GM21786 (cell line): ENCODE results near the gene DBNDD1.
A peak's percentile ranks its signal among the peaks of the same experiment; 100 is the strongest.
"Not testable (repeated sequence)": the region's sequence is repeated elsewhere in the genome, so short reads cannot be mapped to it uniquely, and the experiment has no call there.

Experiments used
- ATAC-seq: cut with Tn5 transposase; IDR thresholded peaks from one replicate; pipeline ENCODE4 v1.9.1; 2021; ENCODE audit not compliant: unreplicated experiment

DBNDD1 gene

DNA sequence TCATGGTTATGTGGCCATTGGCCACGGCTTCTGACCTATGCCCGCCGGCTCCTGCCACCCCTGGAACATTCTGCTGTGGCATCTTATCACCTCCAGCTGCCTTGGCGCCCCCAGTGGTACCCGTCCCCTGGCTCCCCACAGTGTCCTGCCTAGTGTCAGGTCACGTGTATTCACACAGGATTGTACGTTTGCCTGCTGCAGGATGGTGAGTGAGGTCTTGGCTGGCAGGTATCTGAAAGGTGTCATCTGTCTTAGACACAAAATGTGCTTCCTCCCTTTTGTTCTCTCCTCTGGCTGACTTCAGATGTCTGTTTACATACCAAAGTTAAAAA lies 24.9 kb downstream of the DBNDD1 start:
- no peak for ATAC-seq

DNA sequence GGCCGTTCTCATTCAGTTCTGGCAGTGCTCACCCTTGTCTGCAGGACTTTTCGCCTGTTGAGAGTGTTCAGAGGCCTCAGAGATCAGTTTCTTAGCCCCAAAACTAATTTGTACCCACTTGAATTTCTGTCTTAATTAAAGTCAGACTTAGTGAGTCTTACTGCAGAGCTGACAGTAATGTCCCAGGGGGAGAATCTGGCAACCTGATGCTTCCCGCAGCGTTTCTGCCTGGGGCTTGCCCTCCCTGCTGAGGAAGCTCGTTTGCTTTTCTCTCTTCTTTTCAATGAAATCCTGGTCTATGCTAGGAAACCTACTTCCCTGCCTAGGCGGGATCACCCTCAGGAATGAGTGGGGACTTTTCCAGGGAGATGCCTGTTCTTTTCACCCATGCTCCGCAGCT lies 25.3 kb downstream of the DBNDD1 start:
- no peak for ATAC-seq

DNA sequence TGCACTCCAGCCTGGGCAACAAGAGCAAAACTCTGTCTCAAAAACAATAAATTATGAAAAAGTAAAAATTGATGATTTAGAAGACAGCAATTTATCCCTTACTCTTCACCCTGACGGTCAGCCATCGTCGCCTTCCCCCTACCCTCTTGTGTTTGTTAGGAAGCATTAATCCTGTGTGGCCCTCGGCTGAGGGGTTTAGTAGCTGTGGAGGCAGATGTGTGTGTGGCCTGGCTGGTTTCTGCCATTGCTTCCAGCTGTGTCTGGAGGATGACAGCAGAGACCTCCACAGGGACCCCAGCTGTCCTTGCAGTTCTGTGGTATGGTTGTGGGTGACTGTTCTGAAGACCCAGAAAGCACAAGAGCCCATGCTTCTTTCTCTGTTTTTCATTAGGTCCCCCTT lies 25.9 kb downstream of the DBNDD1 start:
- no peak for ATAC-seq

DNA sequence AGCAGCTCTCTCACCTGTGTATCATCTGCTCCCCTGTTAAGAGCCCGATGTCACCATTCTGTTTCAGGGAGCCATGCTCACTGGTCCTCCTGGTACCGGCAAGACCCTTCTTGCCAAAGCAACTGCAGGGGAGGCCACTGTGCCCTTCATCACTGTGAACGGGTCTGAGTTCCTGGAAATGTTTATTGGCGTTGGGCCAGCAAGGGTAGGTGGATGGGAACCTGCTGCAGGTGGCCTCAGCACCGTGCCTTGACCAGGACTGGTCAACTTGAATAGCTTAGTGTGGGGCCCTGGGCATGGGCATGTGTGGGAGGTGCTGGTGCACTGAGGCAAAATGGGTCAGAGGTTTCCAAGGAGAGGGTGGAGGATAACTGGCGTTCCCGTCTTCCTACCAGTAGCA lies 28.5 kb downstream of the DBNDD1 start:
- no peak for ATAC-seq

DNA sequence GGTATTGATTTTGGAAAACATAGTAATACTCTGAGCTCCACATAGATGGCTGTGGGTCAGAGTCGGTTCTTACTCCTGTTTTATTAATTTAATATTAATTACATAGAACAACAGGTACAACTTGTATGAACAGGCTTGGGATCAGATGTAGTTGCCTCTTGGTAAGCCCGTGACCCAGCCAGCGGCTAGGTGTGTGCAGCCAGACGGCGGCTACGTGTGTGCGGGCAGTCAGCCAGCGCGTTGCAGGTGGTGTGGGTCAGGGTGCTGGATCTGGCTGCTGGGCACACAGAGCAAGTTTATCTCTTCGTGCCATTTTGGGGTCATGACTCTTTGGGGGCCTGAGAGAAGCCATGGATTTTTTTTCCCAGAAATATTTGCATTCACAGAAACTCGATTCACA lies 30.3 kb downstream of the DBNDD1 start:
- ATAC-seq: no peak

DNA sequence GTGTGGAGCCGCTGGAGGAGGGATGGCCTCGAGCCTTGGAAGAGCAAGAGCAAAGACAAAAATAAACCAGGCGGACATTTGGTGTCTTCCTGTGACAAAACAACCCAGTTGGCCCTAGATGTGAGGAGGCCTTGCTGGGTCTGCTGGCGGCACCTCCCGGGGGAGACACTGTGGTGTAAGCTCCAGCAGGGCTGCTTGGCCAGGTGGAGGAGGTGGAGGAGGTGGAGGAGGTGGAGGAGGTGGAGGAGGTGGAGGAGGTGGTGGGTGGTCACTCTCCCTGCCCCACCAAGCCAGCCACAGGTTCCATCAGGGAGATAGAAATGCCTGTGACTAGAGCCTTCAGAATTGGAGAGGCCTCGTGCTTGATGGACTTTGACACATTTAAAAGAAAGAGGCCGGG lies 32.1 kb downstream of the DBNDD1 start:
- no peak for ATAC-seq

DNA sequence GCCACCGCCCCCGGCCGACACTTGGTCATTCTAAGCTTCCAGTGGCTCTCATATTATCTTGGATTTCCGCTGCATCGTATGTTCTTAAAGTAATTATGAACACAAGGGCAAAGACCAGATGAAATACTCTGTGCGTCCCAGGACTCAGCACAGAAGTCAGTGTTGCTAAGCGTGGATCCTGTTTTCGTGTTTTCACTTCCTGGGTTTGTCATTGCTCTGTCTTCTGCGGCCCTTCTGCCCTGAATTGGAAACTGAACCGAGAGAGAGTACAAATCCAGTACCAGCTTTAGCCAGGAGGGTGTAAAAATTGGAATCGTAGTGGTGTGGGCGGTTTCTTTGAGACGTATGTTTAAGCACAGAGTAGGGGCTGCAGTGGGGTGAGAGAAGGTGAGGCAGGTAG lies 32.7 kb downstream of the DBNDD1 start:
- no peak for ATAC-seq

DNA sequence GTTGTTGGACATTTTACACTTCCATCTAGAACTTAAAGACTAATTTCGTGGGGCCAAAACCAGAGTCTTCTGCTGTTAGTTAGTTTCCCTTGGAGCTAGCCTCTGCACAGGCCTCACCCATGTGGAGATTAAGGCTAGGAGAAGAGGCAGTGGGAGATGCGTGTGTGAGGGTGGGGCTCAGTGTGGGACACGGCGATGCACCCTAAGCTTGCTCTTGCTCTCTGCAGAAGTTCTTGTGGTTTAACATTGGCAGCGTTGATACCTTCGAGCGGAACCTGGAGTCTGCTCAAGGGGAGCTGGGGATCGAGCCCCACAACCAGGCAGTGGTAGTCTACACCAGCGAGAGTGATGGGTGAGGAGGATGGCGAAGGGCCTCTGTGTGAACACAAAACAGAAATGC lies 34.0 kb downstream of the DBNDD1 start:
- no peak for ATAC-seq

DNA sequence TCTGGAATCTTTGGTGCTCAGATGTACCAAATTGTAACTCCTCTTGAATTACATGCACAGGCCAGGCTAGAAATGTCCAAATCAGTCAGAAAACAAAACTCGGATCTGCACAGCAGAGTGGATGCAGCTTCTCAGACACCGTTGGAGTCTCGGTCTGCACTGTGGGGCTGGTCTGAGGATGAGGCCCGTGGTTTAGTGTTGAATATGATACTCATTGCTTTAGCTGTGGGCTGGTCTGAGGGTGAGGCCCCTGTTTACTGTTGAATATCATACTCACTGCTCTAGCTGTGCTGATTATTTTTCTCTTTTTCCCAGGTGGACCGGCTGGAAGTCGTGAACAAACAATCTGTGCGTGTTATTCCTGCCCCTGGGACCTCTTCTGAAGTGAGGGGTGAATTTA lies 35.0 kb downstream of the DBNDD1 start:
- ATAC-seq: no peak

DNA sequence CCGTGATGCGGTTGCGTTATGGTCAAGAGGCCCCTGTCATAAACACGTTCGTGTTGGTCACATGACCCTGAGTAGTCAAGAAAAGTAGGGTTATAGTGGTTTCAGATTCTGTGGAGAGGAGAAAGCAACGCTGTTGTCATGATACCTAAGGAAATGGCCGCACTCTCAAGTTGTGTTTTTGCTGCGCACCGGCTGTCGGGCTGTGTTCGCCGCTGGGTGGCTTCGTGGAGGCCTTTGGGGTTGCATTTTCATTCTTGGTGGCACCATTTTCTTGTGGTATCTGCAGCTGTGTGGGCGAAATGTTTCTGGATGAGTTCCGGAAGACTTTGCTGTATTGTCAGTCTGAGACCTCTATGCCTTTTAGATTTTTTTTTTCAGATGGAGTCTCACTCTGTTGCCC lies 35.7 kb downstream of the DBNDD1 start:
- no peak for ATAC-seq

DNA sequence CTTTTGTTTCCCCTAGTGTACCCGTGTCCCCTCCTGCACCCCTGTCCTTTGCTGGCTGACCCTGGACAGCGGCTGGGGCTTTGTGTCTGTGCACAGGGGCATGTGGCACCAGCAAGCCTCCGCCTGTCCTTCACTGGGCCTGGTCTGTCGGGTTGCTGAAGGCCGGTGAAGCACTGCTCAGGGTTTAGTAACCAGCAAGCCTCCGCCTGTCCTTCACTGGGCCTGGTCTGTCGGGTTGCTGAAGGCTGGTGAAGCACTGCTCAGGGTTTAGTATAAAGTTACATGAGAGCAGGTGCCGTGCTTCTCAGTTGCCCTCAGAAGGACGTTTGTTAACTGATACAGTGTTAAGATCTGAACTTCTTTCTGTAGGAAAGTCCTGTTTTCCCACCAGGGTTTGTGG lies 36.9 kb downstream of the DBNDD1 start:
- ATAC-seq: no peak

DNA sequence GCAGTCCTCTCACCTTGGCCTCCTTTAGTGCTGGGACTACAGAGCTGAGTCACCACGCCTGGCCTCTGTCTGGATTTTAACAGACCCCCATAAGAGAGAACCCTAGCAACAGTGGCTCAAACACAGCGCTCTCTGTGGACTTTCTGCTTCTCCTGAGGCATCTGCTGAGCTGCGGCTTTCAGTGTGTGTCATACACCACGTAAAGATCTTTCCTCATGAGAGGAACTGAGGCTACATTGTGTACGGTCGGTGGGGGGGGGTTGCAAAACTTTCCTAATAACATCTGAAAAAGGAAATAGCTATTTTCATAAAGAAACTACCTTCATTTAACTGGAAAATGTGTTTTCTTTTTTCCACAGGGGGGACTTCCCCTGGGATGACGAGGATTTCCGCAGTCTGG lies 37.8 kb downstream of the DBNDD1 start:
- peak; percentile 58 for ATAC-seq

DNA sequence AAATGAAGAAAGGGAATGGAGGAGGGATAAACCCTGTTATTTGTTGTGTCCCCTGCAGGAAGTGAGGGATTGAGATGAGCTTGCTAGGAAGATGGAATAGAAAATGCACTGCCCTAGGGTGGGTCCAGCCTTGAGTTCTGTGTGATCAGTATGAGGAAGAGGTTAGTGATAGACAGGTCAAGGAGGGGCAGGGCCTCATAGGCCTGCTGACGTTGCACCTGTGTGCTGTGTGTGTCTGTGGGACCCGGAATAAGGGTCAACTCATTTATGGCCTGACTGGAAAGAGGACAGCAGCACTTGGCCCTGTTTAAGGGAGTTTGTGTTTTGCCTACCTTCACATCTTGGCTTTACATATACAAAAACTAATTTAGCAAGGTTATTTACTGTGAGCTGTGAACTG lies 44.4 kb downstream of the DBNDD1 start:
- ATAC-seq: no peak

DNA sequence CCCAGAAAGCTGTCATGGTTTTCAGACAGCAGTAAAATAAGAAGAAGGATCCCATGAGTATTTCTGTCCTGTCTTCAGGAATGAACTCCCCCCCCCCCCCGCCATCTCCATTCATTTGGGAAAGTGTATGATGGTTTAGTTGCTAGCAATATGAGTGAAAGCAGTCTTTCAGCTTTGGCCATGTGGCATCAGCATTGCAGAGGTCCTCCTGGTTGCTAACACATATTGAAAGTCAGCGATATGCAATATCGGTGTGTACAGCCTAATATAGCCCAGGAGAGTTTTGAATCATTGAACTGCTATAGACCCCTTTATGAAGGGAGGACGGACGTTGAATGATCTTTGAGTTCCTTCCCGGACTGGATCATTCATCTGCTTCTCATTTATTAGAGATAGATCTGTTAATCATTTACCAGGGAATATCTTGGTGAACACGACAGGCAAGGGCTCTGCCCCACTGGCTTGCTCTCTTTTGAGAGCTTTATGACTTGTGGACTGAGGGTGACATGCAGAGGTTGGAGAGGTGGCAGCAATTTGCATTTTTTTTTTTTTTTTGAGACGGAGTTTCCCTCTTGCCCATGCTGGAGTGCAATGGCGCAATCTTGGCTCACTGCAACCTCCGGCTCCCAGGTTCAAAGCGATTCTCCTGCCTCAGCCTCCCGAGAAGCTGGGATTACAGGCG lies 45.5 kb downstream of the DBNDD1 start:
- no peak for ATAC-seq

DNA sequence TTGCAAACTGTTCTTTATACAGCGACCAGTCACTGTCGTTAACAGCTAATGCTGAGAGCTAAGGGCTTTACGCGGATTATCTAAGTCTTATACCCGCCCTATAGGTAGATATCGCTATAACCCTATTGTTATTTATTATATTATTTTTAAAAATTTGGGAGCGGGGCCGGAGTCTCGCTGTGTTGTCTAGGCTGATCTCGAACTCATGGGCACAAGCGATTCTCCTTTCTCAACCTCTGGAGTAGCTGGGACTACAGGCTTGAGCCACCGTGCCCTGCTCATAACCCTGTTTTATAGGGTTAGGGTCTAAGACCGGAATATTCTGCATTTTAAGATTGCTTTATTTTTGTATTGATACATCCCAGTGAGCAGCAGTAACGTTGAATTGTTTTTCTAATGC lies 46.0 kb downstream of the DBNDD1 start:
- no peak for ATAC-seq

DNA sequence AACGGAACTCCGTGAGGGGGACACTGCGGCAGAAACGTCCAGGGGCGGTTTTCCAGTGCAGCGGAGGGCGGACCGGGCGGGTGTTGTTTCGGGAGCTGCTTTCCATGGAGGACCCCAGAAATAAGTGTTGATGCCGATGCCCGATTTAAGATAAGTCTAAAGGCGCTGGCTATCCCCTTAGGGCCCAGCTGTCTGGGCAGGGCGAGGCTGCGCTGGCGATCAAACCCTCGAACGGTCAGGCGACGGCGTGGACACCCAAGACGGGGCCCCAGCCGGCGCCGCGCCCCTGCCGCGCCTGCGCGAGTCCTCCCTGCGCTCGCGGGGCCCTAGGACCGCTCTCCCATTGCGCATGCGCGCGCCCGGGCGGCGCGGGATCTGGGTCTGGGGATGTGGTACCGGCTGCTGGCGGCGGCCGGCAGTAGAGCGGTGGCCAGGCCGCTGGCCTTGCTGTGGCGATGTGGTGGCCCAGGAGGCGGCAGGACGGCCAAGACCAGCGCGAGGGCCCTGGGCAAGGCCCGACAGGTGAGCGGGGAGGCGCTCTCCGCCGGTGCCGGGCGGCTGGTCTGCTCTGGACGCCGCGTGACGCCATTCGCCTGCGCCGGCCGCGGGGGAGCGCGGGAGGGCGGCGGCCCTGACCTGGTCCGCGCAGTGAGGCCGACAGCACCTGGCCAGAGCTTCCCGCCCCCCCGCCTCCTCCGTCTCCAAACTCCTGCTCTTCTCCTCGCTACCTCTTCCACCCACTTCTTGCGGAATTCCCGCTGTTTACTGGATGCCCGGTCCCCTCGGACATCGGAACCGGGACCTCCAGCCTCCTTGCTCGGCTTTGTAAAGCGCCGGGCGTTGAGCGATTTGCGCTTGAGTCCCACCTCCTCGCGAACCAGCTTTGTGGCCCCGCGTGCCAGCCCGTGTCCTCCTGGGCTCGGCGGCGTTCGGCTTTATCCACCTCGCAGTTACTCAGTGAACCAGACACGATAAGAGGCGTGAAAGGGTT lies 46.7 kb downstream of the DBNDD1 start:
- peak; percentile 77 for ATAC-seq

DNA sequence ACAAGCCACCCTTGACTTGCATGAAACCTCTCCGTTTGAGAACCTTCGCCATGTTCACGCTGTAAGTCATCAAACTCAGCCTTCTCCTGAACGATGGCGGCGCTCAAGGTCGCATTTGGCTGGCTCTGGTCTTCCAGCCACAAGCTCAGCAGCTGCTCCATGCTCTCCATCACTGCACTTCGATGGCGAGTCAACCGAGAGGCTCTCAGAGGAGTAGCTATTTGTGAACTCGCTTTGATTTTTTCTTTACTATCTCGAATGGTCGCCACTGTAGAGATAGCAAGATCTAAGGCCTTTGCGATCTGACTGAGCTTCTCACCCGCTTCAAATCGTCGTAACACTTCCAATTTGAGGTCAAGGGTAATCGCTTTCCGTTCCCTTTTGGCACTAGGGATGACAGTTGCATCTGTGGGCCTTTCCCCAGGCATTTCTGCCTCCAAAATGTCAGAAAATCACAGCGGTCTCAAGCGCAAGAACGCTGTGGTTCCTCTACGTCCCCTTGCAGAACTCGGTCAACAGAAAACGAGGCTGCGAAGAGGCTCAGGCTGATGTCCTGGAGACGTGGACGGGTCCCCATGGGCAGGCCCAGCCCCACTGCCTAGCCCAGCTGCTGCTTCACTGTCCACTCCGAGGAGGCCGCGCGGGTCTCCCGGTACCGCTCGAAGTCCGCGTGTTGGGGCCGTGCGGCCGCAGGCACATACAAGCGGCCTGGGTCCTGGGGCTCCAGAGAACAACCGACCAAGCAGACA lies 47.6 kb downstream of the DBNDD1 start:
- ATAC-seq: no peak

DNA sequence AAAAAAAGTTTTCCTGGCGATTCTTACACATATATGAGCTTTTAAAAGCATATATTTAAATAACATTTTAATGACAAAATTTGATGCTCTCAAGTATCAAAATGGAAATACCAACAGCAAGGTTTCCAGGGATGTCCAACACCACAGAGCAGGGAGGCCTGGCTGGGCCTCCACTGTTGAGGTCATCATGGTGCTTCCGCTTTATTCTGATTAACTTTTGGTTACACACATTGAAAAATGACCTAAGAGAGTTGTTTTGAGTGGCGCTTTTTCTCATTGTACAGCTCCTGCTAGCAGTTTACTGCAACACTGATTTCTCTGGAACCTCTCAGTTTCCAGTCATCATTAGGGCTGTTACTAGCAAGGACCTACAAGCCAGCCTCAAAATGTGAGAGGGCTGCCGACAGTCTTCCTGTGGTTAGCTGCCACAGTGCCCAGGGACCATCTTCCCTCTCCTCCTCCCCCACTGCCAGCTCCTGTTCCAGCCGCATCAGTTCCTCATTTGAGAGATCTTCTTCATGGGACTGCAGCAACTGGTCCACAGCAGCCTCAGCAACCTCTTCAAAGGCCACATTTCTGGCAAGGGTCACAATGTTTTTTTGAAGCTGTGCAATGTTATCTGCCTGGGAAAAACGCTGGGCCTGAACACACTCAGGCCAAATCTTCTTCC lies 49.4 kb downstream of the DBNDD1 start:
- ATAC-seq: no peak

DNA sequence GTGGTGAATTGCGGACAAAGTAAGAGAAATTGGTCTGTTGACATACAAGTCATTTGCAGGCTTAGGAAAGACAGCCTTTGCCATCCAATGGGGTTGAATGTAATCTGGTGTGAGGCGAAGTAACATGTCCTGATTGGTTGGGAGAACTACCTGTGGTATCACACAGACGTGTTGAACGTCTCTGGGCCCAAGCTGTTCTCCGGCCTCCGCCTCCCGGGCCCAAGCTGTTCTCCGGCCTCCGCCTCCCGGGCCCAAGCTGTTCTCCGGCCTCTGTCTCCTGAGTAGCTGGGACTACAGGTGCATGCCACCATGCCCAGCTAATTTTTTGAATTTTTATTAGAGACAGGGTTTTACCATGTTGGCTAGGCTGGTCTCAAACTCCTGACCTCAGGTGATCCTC lies 51.2 kb downstream of the DBNDD1 start:
- ATAC-seq: not testable (repeated sequence)

DNA sequence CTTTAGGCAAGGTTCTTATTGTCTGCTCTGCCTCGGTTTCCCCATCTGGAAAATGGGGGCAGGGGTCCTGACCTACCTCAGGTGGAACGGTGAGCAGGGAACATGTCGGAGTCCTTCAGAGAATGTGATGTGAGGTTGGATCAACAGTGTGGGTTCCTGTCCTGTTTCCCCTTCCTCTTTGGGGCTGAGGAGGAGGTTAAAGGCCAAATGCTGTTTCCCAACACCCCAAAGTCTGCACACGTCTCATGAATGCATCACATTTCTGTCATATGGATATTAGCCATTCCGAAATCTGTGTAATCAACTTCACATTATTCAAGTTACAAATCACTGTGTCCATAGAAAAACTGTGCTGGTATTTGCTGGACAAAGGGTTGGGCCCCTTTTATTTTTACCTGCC lies 51.8 kb downstream of the DBNDD1 start:
- ATAC-seq: not testable (repeated sequence)

DNA sequence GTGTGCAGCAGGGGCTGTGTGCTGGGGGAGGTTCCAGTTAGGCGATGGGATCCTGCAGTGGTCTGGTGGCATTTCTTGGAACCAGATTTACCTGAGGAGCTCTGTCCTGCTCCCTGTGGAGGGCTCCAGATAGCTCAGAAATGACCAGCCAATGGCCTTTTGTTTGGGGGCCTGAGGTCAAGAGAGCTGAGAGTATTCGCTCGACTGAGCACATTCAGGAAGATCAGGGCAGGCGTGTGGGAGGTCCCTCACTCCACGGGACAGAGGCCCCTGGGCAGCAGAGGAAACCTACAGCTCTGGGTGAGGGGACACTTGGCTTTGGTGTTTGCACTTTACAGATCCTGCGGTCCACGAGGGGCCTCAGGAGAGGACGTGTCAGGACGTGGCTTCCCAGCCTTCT lies 52.5 kb downstream of the DBNDD1 start:
- ATAC-seq: no peak
